ENCODE data around the gene BCAM. TPM values are rescaled to one million over a fixed set of nuclear protein-coding genes. Genes with fewer than 3 reads are reported as not detected.

BCAM gene
- total RNA-seq, 1 experiment from 2014 or later = 73.0 TPM

- H4K5ac ChIP-seq (ENCODE audit: insufficient read length, low read depth, low read length) = no peak overlapping the region
- H3K27ac ChIP-seq (ENCODE audit: insufficient read length, low read depth, low read length) = no peak overlapping the region
- H3K27me3 ChIP-seq (ENCODE audit: insufficient read depth, low read length) = no peaks in the 10 kb centered on the region
Measured at GRCh38 chr19:44867578-44867977, 58.7 kb downstream of the BCAM start.

More at GRCh38 chr19:44867578-44867977, 58.7 kb downstream of the BCAM start:
- DNase-seq = no peak
- Histone ChIP-seq H3K4me1 (ENCODE audit: insufficient read depth, low read length) (no peaks in the 10 kb centered on the region), H2BK15ac (ENCODE audit: low read depth, low read length) (no peak overlapping the region), H2BK120ac (ENCODE audit: low read depth, low read length, poor library complexity, severe bottlenecking) (no peak overlapping the region), H3K14ac (ENCODE audit: insufficient read depth, low read length) (no peak overlapping the region), H2AK5ac (ENCODE audit: insufficient read length, low read length) (no peak overlapping the region), H4K20me1 (ENCODE audit: control insufficient read depth, insufficient read depth, insufficient read length) (no peaks in the 10 kb centered on the region), H4K91ac (ENCODE audit: insufficient read length, low read depth, low read length) (no peak overlapping the region), H3K18ac (ENCODE audit: insufficient read length, low read depth, low read length) (no peak overlapping the region), H2AFZ (ENCODE audit: low read length) (no peak overlapping the region), H3K23me2 (ENCODE audit: insufficient read length, low read depth, low read length, poor library complexity, severe bottlenecking) (no peaks in the 10 kb centered on the region), H3K4ac (ENCODE audit: low read depth, low read length) (no peak overlapping the region), H3T11ph (ENCODE audit: low read length) (no peak overlapping the region), H3K79me2 (ENCODE audit: insufficient read depth, low read length) (no peaks in the 10 kb centered on the region), H3K56ac (ENCODE audit: insufficient read length, low read depth, low read length) (no peak overlapping the region), H4K8ac (replicated peaks; ENCODE audit: insufficient read length, low read depth, low read length) (no peak overlapping the region), H2BK5ac (ENCODE audit: insufficient read length, low read length) (no peak overlapping the region), H2BK20ac (ENCODE audit: low read depth, low read length, poor library complexity, severe bottlenecking) (no peak overlapping the region), H3K4me2 (ENCODE audit: insufficient read depth, insufficient read length, low read length) (no peak overlapping the region), H3K79me1 (ENCODE audit: insufficient read depth, low read depth, low read length, poor library complexity, severe bottlenecking) (peaks cover 6% of the 10 kb centered on the region), H3K9me3 (ENCODE audit: control insufficient read depth, low read depth, low read length) (no peaks in the 10 kb centered on the region), H3K23ac (ENCODE audit: insufficient read length, low read depth, low read length) (no peak overlapping the region), H3K9ac (ENCODE audit: extremely low read depth, insufficient read length, low read length) (no peak overlapping the region), H2BK12ac (ENCODE audit: insufficient read length, low read depth, low read length) (no peak overlapping the region)
- H3K27ac Mint-ChIP-seq = peak overlapping the region; percentile 14 to 81 (median 56); a peak in 4 of 7 replicates
- H3K9me3 Mint-ChIP-seq = no peaks in the 10 kb centered on the region; a peak in 1 of 5 replicates
- no peak overlapping the region for H3K4me3 Mint-ChIP-seq
- H3K4me1 Mint-ChIP-seq = 0 out of 4 replicates have a peak, but pooled peaks cover 0 to 2% of the 10 kb centered on the region in 2 experiments
- TF ChIP-seq CTCF (conservative IDR thresholded peaks at IDR 0.05) = no peak
- WGBS (ENCODE audit: extremely low coverage, insufficient read length, low lambda C conversion rate) = no CpG with 5 or more reads among the region's 12 CpGs
- H3K27me3 Mint-ChIP-seq (ENCODE audit: low read depth) = no peaks in the 10 kb centered on the region
- H3K36me3 Mint-ChIP-seq (ENCODE audit: insufficient read depth in 1 of 3, low read depth in 3 of 3) = peaks cover 40 to 70% (median 66%) of the 10 kb centered on the region in 3 experiments

All from H9 (cell line).